ENCODE data around the gene LSAMP. TPM values are rescaled to one million over a fixed set of nuclear protein-coding genes. Genes with fewer than 3 reads are reported as not detected.

The LSAMP gene
- polyA plus RNA-seq, 1 donor from 2014 or later = 0.94 TPM

DNA sequence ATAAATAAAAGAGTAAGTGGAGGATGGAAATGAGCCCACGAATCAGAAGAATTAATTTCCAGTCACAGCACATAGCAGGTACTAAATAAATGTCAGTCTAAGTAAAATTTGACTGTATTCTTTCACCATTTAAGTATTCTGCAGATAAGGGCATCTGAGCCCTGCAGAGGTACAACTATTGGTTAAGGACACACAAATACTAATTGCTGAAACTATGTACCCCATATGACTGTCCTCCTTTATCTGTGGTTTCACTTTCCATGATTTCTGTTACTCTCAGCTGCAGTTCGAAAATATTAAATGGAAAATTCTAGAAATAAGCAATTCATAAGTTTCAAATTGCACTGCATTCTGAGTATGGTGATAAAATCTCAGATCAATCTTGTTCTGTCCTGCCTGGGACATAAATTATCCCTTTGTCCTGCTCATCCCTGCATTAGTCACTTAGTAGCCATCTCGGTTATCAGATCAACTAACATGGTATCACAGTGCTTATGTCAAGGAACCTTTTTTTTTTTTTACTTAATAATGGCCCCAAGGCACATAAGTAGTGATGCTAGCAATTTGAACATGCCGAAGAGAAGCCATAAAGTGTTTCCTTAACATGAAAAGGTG, 95.1 kb downstream of the LSAMP start:
- no peaks in the 10 kb centered on the region for H3K36me3 Mint-ChIP-seq
- H3K27ac Mint-ChIP-seq = no peak overlapping the region
- peaks cover 0 to 4% (median 0%) of the 10 kb centered on the region in 3 donors for H3K9me3 Mint-ChIP-seq
- no peak overlapping the region for H3K4me3 Mint-ChIP-seq
- no peaks in the 10 kb centered on the region for H3K4me1 Mint-ChIP-seq
- H3K27me3 Mint-ChIP-seq = no peaks in the 10 kb centered on the region

DNA sequence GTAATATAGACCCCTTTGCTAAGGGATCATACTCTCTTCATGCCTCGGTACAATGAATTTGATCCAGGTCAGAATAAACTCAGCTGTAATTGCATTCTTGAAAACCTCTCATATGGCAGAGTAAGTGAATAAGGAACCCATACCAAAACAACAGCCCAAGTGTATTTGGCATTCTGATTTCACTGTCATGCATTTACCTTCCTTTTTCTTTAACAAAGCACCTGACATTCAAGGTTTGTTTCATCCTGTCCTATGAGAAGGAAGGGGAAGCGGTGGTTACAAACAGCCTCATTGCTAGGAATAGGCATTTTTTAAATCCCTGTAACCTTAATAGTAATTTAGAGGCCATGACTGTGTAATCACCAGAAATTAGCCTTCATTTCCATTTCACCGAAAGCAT, 97.1 kb downstream of the LSAMP start:
- no peaks in the 10 kb centered on the region for H3K27me3 Mint-ChIP-seq
- H3K4me1 Mint-ChIP-seq = no peaks in the 10 kb centered on the region
- no peak overlapping the region for H3K4me3 Mint-ChIP-seq
- peaks cover 0 to 6% (median 0%) of the 10 kb centered on the region in 3 donors for H3K9me3 Mint-ChIP-seq
- no peaks in the 10 kb centered on the region for H3K36me3 Mint-ChIP-seq
- no peak overlapping the region for H3K27ac Mint-ChIP-seq

DNA sequence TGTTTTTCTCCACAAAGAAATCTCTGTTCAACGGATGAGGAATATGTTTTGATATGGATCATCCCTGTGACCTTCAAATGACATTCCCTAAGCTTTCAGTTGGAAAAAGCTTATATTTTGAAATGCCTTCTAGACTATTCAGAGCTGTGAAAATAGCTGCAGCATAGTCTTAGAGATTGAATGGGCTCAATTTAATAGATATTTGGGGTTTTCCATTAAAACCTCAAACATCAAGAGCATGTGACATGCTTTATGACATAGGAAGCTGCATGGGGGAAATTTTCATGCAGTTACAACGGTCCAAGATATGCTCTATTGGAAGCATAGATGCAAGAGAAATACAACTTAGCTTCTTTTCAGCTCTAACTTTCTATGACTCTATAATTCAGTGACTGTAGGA, 102.8 kb downstream of the LSAMP start:
- no peaks in the 10 kb centered on the region for H3K27me3 Mint-ChIP-seq
- no peaks in the 10 kb centered on the region for H3K4me1 Mint-ChIP-seq
- no peak overlapping the region for H3K27ac Mint-ChIP-seq
- peaks cover 0 to 4% (median 1%) of the 10 kb centered on the region in 3 donors for H3K9me3 Mint-ChIP-seq
- H3K4me3 Mint-ChIP-seq = no peak overlapping the region
- no peaks in the 10 kb centered on the region for H3K36me3 Mint-ChIP-seq

DNA sequence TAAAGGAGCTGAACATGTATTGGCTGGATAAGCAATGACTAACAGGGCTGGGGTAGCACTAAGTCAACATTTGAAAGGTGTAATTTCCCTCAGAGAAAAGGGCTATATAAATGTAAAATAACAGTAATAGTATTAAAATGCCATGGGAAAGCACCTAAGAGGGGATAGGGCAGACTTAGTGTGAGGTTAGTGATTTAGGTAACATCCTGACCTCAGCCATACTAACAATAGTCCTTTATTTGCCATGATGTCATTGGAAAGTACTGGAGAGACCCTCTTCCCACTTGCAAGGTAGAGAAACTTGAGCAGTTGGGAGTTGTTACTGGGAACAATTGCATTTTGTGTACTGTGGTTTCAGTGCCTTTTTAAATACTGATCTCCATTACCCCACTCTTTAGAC, 103.4 kb downstream of the LSAMP start:
- Mint-ChIP-seq H3K27ac (no peak overlapping the region), H3K36me3 (no peaks in the 10 kb centered on the region), H3K4me1 (no peaks in the 10 kb centered on the region), H3K4me3 (no peak overlapping the region), H3K27me3 (no peaks in the 10 kb centered on the region), H3K9me3 (peaks cover 0 to 4% (median 1%) of the 10 kb centered on the region in 3 donors)

DNA sequence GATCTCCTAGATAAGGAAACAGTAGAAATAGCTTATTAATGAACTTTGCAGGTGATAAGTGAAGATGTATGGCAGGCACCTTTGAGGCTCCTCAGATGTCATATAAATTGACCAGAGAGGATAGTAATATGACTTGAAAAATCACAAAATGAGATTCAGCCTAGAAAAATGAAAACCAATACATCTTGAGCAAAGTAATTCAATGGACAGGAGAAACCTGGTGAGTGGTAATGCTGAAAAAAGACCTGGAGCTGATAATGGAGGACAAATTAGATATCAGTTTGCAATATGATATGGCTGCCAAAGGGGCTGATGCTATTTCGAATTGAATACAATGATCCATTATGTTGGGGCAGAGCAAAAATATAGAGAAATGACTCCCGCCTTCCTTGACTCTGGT, 103.9 kb downstream of the LSAMP start:
- Mint-ChIP-seq H3K4me1 (no peaks in the 10 kb centered on the region), H3K36me3 (no peaks in the 10 kb centered on the region), H3K4me3 (no peak overlapping the region), H3K27me3 (no peaks in the 10 kb centered on the region), H3K27ac (no peak overlapping the region), H3K9me3 (peaks cover 0 to 4% (median 1%) of the 10 kb centered on the region in 3 donors)

DNA sequence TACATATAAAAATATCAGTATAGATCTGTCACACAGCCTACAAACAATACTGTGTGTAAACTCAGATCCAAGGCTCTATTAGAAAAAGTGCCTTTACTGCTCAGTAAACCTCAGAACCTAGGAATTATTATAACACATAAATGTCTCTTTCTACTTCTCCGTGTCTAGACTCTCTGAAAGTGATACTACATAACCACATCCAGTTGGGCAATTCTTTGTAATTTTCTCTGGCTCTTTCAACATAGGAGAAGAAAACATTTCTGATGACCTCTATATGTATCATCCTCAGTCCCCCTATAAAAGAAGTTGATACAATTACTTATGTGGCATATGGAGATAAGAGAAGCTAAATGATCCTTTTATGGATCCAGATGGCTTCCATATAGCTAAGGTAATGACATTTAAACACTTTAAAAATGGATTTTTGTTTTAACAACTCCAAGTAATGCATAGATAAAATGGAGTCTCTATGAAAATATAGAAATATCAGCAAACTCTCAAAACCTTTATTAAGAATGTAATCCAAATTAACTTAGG, 104.5 kb downstream of the LSAMP start:
- H3K36me3 Mint-ChIP-seq = no peaks in the 10 kb centered on the region
- no peak overlapping the region for H3K27ac Mint-ChIP-seq
- no peak overlapping the region for H3K4me3 Mint-ChIP-seq
- no peaks in the 10 kb centered on the region for H3K4me1 Mint-ChIP-seq
- peaks cover 0 to 4% (median 1%) of the 10 kb centered on the region in 3 donors for H3K9me3 Mint-ChIP-seq
- H3K27me3 Mint-ChIP-seq = no peaks in the 10 kb centered on the region

DNA sequence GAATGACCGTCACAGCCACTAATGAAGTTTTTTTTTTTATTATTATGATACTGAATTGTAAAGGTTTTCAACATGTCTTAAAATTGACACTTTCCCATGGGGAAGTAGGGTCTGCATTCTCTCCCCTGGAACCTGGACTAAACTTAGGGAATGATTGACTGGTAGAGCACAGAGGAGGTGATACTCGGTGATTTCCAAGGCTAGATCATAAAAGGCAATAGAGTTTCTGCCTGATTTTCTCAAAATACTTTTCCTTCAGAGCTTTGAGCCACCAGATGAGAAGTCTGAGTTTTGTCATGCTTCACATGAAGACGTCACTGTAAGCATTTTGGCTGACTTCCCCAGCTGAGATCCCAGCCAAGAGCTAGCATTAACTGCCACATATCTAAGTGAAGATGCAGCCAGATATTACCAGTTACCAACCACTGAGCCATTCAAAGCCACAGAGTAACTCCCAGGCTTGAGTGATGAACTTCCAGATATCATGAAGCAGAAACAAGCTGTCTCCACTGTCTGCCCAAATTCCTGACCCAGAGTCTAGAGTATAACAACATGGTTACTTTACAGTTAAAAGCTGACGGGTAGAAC, 105.8 kb downstream of the LSAMP start:
- Mint-ChIP-seq H3K27ac (no peak overlapping the region), H3K4me1 (no peaks in the 10 kb centered on the region), H3K9me3 (peaks cover 0 to 4% (median 1%) of the 10 kb centered on the region in 3 donors), H3K4me3 (no peak overlapping the region), H3K36me3 (no peaks in the 10 kb centered on the region), H3K27me3 (no peaks in the 10 kb centered on the region)

DNA sequence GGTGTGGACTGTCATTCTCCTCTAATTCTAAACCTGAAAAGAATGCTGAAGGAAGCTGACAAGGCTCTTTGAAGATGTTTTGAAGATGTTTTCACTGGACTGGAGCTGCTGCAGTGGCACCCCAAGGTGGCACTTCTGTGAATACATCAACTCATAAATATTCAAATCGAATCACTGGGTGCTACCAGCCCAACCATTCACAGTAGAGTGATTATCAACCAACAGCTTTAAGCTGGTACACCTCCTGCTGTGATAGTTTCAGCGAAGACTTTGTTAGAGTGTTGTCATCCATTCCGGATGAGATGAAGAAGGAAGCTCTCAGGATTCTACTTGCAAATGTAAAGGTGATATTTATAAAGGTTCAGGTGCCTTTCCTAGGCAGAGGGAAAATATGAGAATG, 106.6 kb downstream of the LSAMP start:
- Mint-ChIP-seq H3K27me3 (no peaks in the 10 kb centered on the region), H3K4me3 (no peak overlapping the region), H3K27ac (no peak overlapping the region), H3K4me1 (no peaks in the 10 kb centered on the region), H3K9me3 (peaks cover 0 to 4% (median 0%) of the 10 kb centered on the region in 3 donors), H3K36me3 (no peaks in the 10 kb centered on the region)

DNA sequence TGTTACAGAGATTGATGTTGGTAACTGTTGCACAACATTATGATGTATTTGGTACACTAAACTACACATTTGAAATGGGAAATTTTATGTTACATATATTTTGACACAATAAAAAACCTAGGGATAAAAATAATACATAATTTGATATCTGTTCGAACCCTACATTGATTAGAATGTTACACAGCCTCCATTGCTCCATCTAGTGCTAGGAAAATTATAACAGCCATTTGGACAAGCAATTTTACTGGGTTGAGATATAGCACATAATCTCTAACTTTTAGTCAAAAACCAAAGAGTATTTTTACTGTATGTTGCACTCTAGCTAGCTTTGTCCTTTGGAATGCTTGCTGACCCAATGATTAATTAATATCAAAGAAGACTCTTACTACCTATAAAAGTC, 108.1 kb downstream of the LSAMP start:
- Mint-ChIP-seq H3K27me3 (no peaks in the 10 kb centered on the region), H3K9me3 (no peaks in the 10 kb centered on the region), H3K27ac (no peak overlapping the region), H3K4me3 (no peak overlapping the region), H3K36me3 (no peaks in the 10 kb centered on the region), H3K4me1 (no peaks in the 10 kb centered on the region)

DNA sequence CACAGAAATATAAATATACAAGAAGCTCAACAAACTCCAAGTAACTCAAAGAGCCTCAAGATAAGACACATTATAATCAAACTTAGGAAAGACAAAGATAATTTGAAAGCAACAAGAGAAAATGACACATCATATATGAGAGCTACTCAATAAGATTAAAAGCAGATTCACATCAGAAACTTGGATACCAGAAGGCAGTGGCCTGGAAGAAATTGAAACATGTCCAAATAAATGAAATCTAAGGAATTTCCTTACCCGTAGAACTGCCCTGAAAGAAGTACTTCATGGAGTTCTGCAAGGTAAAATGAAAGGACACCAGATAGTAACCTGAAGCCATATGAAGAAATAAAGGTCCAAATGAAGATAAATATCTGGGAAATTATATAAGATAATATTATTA, 113.9 kb downstream of the LSAMP start:
- no peaks in the 10 kb centered on the region for H3K27me3 Mint-ChIP-seq
- H3K4me3 Mint-ChIP-seq = no peak overlapping the region
- no peak overlapping the region for H3K27ac Mint-ChIP-seq
- no peaks in the 10 kb centered on the region for H3K4me1 Mint-ChIP-seq
- H3K36me3 Mint-ChIP-seq = no peaks in the 10 kb centered on the region
- peaks cover 0 to 4% (median 1%) of the 10 kb centered on the region in 3 donors for H3K9me3 Mint-ChIP-seq

DNA sequence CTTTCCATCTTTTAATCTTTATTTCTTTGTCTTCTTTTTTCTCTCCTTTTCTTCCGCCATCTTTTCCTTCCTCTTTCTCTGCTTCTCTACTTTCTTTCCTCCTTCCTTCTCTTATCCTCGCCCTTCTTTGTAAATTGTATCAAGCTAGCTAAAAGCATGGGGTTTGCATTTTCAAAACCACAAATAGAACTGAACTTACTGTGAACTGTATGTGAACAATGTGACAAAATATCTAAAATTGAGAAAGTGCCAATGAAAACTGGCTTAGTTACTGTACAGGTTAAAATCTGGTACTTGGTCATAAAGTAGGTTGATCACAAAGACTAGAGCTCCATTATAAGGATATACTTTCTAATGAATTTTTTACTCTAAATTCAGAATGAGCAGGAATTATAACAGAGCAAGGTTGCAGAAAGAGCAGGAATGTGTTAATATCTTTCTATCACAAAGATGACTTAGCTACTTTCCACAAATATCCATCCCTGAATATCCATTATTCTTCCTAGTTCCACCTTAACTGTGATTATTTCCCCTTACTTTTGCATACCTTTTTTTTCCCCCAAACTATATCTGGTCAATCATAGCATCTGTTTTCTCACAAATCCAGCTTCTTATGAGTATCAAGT, 122.4 kb downstream of the LSAMP start:
- Mint-ChIP-seq H3K9me3 (peaks cover 0 to 7% (median 0%) of the 10 kb centered on the region in 3 donors), H3K4me1 (peaks cover 0 to 3% (median 0%) of the 10 kb centered on the region in 3 donors), H3K4me3 (no peak overlapping the region), H3K27me3 (no peaks in the 10 kb centered on the region), H3K27ac (no peak overlapping the region), H3K36me3 (no peaks in the 10 kb centered on the region)

DNA sequence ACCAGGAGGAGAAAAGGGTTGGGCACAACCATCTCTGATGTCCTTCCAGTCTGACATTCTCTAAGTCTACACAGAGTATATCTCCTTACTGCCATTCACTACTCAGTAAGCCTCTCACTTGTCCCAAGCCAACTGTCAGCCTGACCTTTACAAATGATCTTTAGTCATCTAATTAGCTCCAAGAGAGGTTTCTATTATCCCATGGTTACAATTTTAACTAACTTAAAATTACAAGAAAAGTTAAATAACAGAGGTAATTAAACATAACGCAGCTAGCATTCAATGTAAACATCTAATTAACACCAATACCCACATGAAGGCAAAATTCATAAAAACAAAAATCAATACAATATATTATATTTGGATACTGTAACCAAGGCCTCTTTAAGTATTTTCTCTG, 126.9 kb downstream of the LSAMP start:
- Mint-ChIP-seq H3K27me3 (no peaks in the 10 kb centered on the region), H3K36me3 (no peaks in the 10 kb centered on the region), H3K4me3 (no peak overlapping the region), H3K27ac (no peak overlapping the region), H3K4me1 (peaks cover 0 to 3% (median 0%) of the 10 kb centered on the region in 3 donors), H3K9me3 (peaks cover 0 to 7% (median 6%) of the 10 kb centered on the region in 3 donors)

DNA sequence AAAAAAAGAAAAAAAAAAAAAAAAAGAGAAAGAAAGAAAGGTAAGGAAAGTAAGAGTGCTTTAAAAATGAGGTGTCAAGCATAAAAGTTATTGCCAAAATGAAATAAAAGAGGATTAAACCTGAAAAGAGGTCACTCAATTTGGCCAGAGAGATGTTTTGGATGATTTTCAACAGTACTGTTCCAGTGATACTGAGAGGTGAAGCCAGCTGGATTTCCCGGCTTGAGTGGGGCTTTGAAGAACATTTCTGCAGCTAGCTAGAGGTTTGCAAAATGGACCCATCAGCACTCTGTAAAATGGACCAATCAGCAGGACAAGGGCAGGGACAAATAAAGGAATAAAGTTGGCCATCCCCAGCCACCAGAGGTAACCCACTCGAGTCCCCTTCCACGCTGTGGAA, 128.5 kb downstream of the LSAMP start:
- no peaks in the 10 kb centered on the region for H3K4me1 Mint-ChIP-seq
- no peaks in the 10 kb centered on the region for H3K36me3 Mint-ChIP-seq
- no peaks in the 10 kb centered on the region for H3K27me3 Mint-ChIP-seq
- peaks cover 0 to 6% (median 2%) of the 10 kb centered on the region in 3 donors for H3K9me3 Mint-ChIP-seq
- no peak overlapping the region for H3K4me3 Mint-ChIP-seq
- peak overlapping the region in 1 of 3 donors; percentile 59 for H3K27ac Mint-ChIP-seq

DNA sequence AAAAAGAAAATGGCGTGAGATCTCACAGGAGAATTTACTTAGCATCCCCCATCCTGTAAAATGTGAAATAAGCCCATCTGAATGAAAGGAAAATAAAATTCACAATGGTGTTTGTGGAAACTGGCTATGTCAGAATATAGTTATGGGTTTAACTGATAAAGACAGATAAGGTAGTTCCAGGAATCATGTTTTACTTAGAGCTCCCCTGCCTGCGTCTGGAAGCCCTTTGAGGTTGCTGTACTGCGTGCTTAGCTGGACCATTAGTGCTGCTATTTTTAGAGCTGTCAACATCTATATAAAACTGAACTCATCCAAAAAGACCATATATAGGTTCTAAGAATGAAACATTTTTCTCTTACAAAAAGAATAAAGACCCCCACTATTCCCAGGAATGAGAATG, 130.8 kb downstream of the LSAMP start:
- Mint-ChIP-seq H3K27me3 (no peaks in the 10 kb centered on the region), H3K27ac (no peak overlapping the region), H3K4me1 (no peaks in the 10 kb centered on the region), H3K9me3 (peaks cover 0 to 6% (median 0%) of the 10 kb centered on the region in 3 donors), H3K4me3 (no peak overlapping the region), H3K36me3 (no peaks in the 10 kb centered on the region)

DNA sequence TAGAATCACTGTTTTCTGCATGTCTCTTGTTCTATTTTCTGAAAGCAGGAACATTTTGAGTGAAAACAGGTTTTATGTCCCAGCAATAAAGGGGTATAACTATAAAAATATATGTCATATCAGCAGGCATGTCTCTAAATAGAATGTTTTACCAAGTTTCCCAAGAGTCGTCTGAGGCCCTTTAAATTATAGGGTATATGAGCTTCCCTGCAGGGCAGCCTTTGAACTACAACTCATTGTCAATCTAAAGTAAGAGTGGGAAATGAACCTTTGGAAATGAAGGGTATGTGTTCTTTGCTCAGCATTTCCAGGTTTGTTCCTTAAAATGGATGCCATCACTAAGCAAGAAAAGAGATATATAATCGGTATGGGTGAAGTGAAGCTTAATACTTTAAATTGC, 138.6 kb downstream of the LSAMP start:
- Mint-ChIP-seq H3K9me3 (peaks cover 0 to 1% (median 0%) of the 10 kb centered on the region in 3 donors), H3K27me3 (no peaks in the 10 kb centered on the region), H3K4me3 (no peak overlapping the region), H3K4me1 (no peaks in the 10 kb centered on the region), H3K27ac (no peak overlapping the region), H3K36me3 (no peaks in the 10 kb centered on the region)

Data from IgD-negative memory B cell (primary cell).